Stimulated activated naive CD8-positive, alpha-beta T cell treated with anti-CD3 and anti-CD28 coated beads, Interleukin-15, Interleukin-2, amounts not matched to agents 100 ng/mL and 50 ng/mL, for 24 hours (primary cell): ENCODE data around the gene RBL2.
"Not testable (repeated sequence)": the region's sequence is repeated elsewhere in the genome, so short reads cannot be mapped to it uniquely, and the experiment has no call there.

Source experiments
- H3K27ac Mint-ChIP-seq: one replicate; pipeline ENCODE4 v1.8.0; 2021; ENCODE audit warnings: mild to moderate bottlenecking, mixed read lengths
- H3K27me3 Mint-ChIP-seq: one replicate; pipeline ENCODE4 v1.8.0; 2021; ENCODE audit warnings: mixed read lengths
- H3K36me3 Mint-ChIP-seq: one replicate; pipeline ENCODE4 v1.8.0; 2021; ENCODE audit warnings: low read depth, mixed read lengths
- H3K4me1 Mint-ChIP-seq: one replicate; pipeline ENCODE4 v1.8.0; 2021; ENCODE audit warnings: low read depth, mixed read lengths
- H3K4me3 Mint-ChIP-seq: one replicate; pipeline ENCODE4 v1.8.0; 2021; ENCODE audit warnings: mild to moderate bottlenecking, mixed read lengths
- H3K9me3 Mint-ChIP-seq: one replicate; pipeline ENCODE4 v1.8.0; 2021; ENCODE audit warnings: mixed read lengths

RBL2 gene

GRCh38 chr16:53434377-53435065 is at the start of gene RBL2:
Gene RBL2, plus strand, starts transcription at chr16:53434471. Its CDS starts 86 bp downstream, at chr16:53434557.
- peaks cover 48% of the 10 kb centered on the region for H3K4me1 Mint-ChIP-seq
- H3K27ac Mint-ChIP-seq = peak within 1 kb of the TSS; percentile 90
- H3K27me3 Mint-ChIP-seq = no peaks in the 10 kb centered on the region
- peaks cover 9% of the 10 kb centered on the region for H3K36me3 Mint-ChIP-seq
- no peaks in the 10 kb centered on the region for H3K9me3 Mint-ChIP-seq
- peak within 1 kb of the TSS; percentile 92 for H3K4me3 Mint-ChIP-seq

GRCh38 chr16:53384610-53385009 is 49.7 kb upstream of the RBL2 start:
- not testable (repeated sequence) for H3K4me1 Mint-ChIP-seq, H3K27me3 Mint-ChIP-seq, H3K4me3 Mint-ChIP-seq, H3K27ac Mint-ChIP-seq
- H3K36me3 Mint-ChIP-seq = peaks cover 22% of the 10 kb centered on the region
- H3K9me3 Mint-ChIP-seq = peaks cover 20% of the 10 kb centered on the region

GRCh38 chr16:53404959-53405358 is 29.3 kb upstream of the RBL2 start:
- Mint-ChIP-seq H3K36me3 (no peaks in the 10 kb centered on the region), H3K9me3 (no peaks in the 10 kb centered on the region), H3K27me3 (no peaks in the 10 kb centered on the region), H3K27ac (no peak overlapping the region), H3K4me3 (no peak overlapping the region), H3K4me1 (no peaks in the 10 kb centered on the region)

- H3K4me3 Mint-ChIP-seq = no peak overlapping the region
- no peaks in the 10 kb centered on the region for H3K36me3 Mint-ChIP-seq
- H3K9me3 Mint-ChIP-seq = no peaks in the 10 kb centered on the region
- H3K27me3 Mint-ChIP-seq = no peaks in the 10 kb centered on the region
- H3K4me1 Mint-ChIP-seq = peaks cover 3% of the 10 kb centered on the region
- H3K27ac Mint-ChIP-seq = no peak overlapping the region
Measured at GRCh38 chr16:53412549-53412948, 21.7 kb upstream of the RBL2 start.

- Mint-ChIP-seq H3K4me3 (no peak overlapping the region), H3K4me1 (peaks cover 3% of the 10 kb centered on the region), H3K36me3 (no peaks in the 10 kb centered on the region), H3K27ac (no peak overlapping the region), H3K27me3 (no peaks in the 10 kb centered on the region), H3K9me3 (no peaks in the 10 kb centered on the region)
Measured at GRCh38 chr16:53413864-53414263, 20.4 kb upstream of the RBL2 start.

- Mint-ChIP-seq H3K27ac (no peak overlapping the region), H3K4me3 (no peak overlapping the region), H3K9me3 (no peaks in the 10 kb centered on the region), H3K4me1 (peaks cover 3% of the 10 kb centered on the region), H3K27me3 (no peaks in the 10 kb centered on the region), H3K36me3 (no peaks in the 10 kb centered on the region)
Measured at GRCh38 chr16:53414381-53414780, 19.9 kb upstream of the RBL2 start.

- H3K9me3 Mint-ChIP-seq = no peaks in the 10 kb centered on the region
- peaks cover 3% of the 10 kb centered on the region for H3K4me1 Mint-ChIP-seq
- H3K27ac Mint-ChIP-seq = no peak overlapping the region
- H3K36me3 Mint-ChIP-seq = no peaks in the 10 kb centered on the region
- no peak overlapping the region for H3K4me3 Mint-ChIP-seq
- H3K27me3 Mint-ChIP-seq = no peaks in the 10 kb centered on the region
Measured at GRCh38 chr16:53415504-53415903, 18.8 kb upstream of the RBL2 start.

- Mint-ChIP-seq H3K4me3 (no peak overlapping the region), H3K27ac (no peak overlapping the region), H3K36me3 (no peaks in the 10 kb centered on the region), H3K9me3 (no peaks in the 10 kb centered on the region), H3K27me3 (no peaks in the 10 kb centered on the region), H3K4me1 (peaks cover 3% of the 10 kb centered on the region)
Measured at GRCh38 chr16:53417011-53417410, 17.3 kb upstream of the RBL2 start.

- H3K27ac Mint-ChIP-seq = no peak overlapping the region
- no peak overlapping the region for H3K4me3 Mint-ChIP-seq
- H3K9me3 Mint-ChIP-seq = no peaks in the 10 kb centered on the region
- no peaks in the 10 kb centered on the region for H3K27me3 Mint-ChIP-seq
- H3K36me3 Mint-ChIP-seq = no peaks in the 10 kb centered on the region
- peaks cover 3% of the 10 kb centered on the region for H3K4me1 Mint-ChIP-seq
Measured at GRCh38 chr16:53417976-53418375, 16.3 kb upstream of the RBL2 start.

GRCh38 chr16:53419383-53419709 is 14.9 kb upstream of the RBL2 start:
- H3K9me3 Mint-ChIP-seq, H3K36me3 Mint-ChIP-seq, H3K27ac Mint-ChIP-seq, H3K27me3 Mint-ChIP-seq, H3K4me1 Mint-ChIP-seq, H3K4me3 Mint-ChIP-seq: not testable (repeated sequence)

GRCh38 chr16:53421248-53421647 is 13.0 kb upstream of the RBL2 start:
- Mint-ChIP-seq H3K4me3 (no peak overlapping the region), H3K27ac (no peak overlapping the region), H3K4me1 (no peaks in the 10 kb centered on the region), H3K36me3 (no peaks in the 10 kb centered on the region), H3K27me3 (no peaks in the 10 kb centered on the region), H3K9me3 (no peaks in the 10 kb centered on the region)

- H3K27me3 Mint-ChIP-seq, H3K27ac Mint-ChIP-seq, H3K36me3 Mint-ChIP-seq, H3K4me1 Mint-ChIP-seq, H3K9me3 Mint-ChIP-seq, H3K4me3 Mint-ChIP-seq: not testable (repeated sequence)
Measured at GRCh38 chr16:53423968-53424367, 10.3 kb upstream of the RBL2 start.

GRCh38 chr16:53428681-53429080 is 5.6 kb upstream of the RBL2 start:
- Mint-ChIP-seq H3K4me3 (no peak overlapping the region), H3K9me3 (no peaks in the 10 kb centered on the region), H3K36me3 (no peaks in the 10 kb centered on the region), H3K27me3 (no peaks in the 10 kb centered on the region), H3K27ac (no peak overlapping the region), H3K4me1 (peaks cover 3% of the 10 kb centered on the region)

GRCh38 chr16:53429221-53429943 is 4.9 kb upstream of the RBL2 start:
- no peak overlapping the region for H3K27ac Mint-ChIP-seq
- no peaks in the 10 kb centered on the region for H3K27me3 Mint-ChIP-seq
- H3K4me3 Mint-ChIP-seq = no peak overlapping the region
- H3K9me3 Mint-ChIP-seq = no peaks in the 10 kb centered on the region
- H3K36me3 Mint-ChIP-seq = no peaks in the 10 kb centered on the region
- H3K4me1 Mint-ChIP-seq = peaks cover 9% of the 10 kb centered on the region

GRCh38 chr16:53430363-53430762 is 3.9 kb upstream of the RBL2 start:
- H3K4me1 Mint-ChIP-seq = peaks cover 9% of the 10 kb centered on the region
- no peak overlapping the region for H3K4me3 Mint-ChIP-seq
- no peak overlapping the region for H3K27ac Mint-ChIP-seq
- no peaks in the 10 kb centered on the region for H3K36me3 Mint-ChIP-seq
- no peaks in the 10 kb centered on the region for H3K9me3 Mint-ChIP-seq
- no peaks in the 10 kb centered on the region for H3K27me3 Mint-ChIP-seq

GRCh38 chr16:53433509-53433908 is 762 bp upstream of the RBL2 start:
- H3K36me3 Mint-ChIP-seq = peaks cover 4% of the 10 kb centered on the region

More at GRCh38 chr16:53433509-53433908, 762 bp upstream of the RBL2 start:
- Mint-ChIP-seq H3K9me3 (no peaks in the 10 kb centered on the region), H3K4me1 (peaks cover 41% of the 10 kb centered on the region), H3K4me3 (peak overlapping the region; percentile 84), H3K27ac (peak overlapping the region; percentile 90), H3K27me3 (no peaks in the 10 kb centered on the region)
